ENCODE measurements around the gene TEAD1.

GRCh38 chr11:12755510-12756453 lies 81.6 kb downstream of the TEAD1 start:
- TF ChIP-seq JUND (IDR thresholded peaks at IDR 0.05; ENCODE audit: low read depth, low read length) (no peak), CHD2 (IDR thresholded peaks at IDR 0.05; ENCODE audit: borderline replicate concordance, low read depth, low read length) (no peak), CREB1 (IDR thresholded peaks at IDR 0.05; ENCODE audit: low read depth) (no peak), CTCF (IDR thresholded peaks at IDR 0.05 in 2 of 3, conservative IDR thresholded peaks at IDR 0.05 in 1 of 3; ENCODE audit: control insufficient read depth in 2 of 3, extremely low read depth in 1 of 3, insufficient read depth in 1 of 3, low read depth in 3 of 3, low read length in 3 of 3) (no peak), GABPA (IDR thresholded peaks at IDR 0.05; ENCODE audit: low read depth) (no peak), SP1 (IDR thresholded peaks at IDR 0.05; ENCODE audit: low read depth, low read length) (no peak), HDAC6 (IDR thresholded peaks at IDR 0.05; ENCODE audit: unreplicated experiment) (no peak), SUZ12 (IDR thresholded peaks at IDR 0.05; ENCODE audit: unreplicated experiment) (no peak), WRNIP1 (IDR thresholded peaks at IDR 0.05; ENCODE audit: borderline replicate concordance, low read depth, low read length) (no peak)
